Nephron (organoid): ENCODE results near the gene SH3RF3.

Experiments
- H3K27ac Mint-ChIP-seq, 3 experiments: 2 replicates each; pipeline ENCODE4 v1.8.0; 2020; ENCODE audit warnings: mixed read lengths in 3 of 3, mild to moderate bottlenecking in 2 of 3, moderate library complexity in 1 of 3
- H3K27me3 Mint-ChIP-seq: 2 replicates; pipeline ENCODE4 v1.8.0; 2021; ENCODE audit warnings: low read depth, mild to moderate bottlenecking, moderate library complexity, mixed read lengths
- H3K36me3 Mint-ChIP-seq: 2 replicates; pipeline ENCODE4 v1.8.0; 2020; ENCODE audit warnings: low read depth, mixed read lengths
- H3K4me1 Mint-ChIP-seq: 2 replicates; pipeline ENCODE4 v1.8.0; 2020; ENCODE audit warnings: mixed read lengths
- H3K4me3 Mint-ChIP-seq, 3 experiments: 2 replicates each; pipeline ENCODE4 v1.8.0; 2020; ENCODE audit warnings: mild to moderate bottlenecking in 3 of 3, mixed read lengths in 3 of 3, moderate library complexity in 2 of 3
- H3K9me3 Mint-ChIP-seq: 2 replicates; pipeline ENCODE4 v1.8.0; 2020; ENCODE audit warnings: mixed read lengths
- TF ChIP-seq, protein P1 (sequence below), 3 experiments: fragments of 200-600 bp; sonication (generic); IDR thresholded peaks; one replicate each; pipeline ENCODE4 v1.5.0; 2021; ENCODE audit warnings: antibody characterized with exemption in 3 of 3; ENCODE audit not compliant: unreplicated experiment in 3 of 3

SH3RF3 gene

DNA sequence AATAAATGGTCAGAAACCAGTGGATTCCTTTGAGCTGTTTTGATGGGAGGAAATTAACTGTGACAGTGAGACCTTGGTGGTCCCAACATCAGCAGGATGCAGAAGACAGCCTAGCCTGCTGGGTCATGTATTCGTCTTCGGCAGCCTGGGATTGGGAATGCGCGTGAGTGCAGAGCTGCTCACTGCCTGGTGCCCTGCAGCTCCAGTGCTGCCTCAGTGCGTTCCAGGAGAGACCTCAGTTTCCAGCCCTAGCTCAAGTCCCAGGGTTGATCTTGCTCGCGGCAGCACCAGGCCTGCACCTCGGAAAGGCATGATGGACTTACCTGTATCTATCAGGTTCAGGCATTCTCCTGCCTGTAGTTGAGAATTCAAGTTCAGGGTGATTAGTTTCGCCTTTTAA, 203.9 kb downstream of the SH3RF3 start:
- peaks cover 7% of the 10 kb centered on the region for H3K9me3 Mint-ChIP-seq
- peaks cover 71% of the 10 kb centered on the region for H3K4me1 Mint-ChIP-seq
- peak overlapping the region in 2 of 3 experiments; percentile 43 to 83 for H3K27ac Mint-ChIP-seq
- peaks cover 15% of the 10 kb centered on the region for H3K27me3 Mint-ChIP-seq
- TF ChIP-seq, protein P1, sequence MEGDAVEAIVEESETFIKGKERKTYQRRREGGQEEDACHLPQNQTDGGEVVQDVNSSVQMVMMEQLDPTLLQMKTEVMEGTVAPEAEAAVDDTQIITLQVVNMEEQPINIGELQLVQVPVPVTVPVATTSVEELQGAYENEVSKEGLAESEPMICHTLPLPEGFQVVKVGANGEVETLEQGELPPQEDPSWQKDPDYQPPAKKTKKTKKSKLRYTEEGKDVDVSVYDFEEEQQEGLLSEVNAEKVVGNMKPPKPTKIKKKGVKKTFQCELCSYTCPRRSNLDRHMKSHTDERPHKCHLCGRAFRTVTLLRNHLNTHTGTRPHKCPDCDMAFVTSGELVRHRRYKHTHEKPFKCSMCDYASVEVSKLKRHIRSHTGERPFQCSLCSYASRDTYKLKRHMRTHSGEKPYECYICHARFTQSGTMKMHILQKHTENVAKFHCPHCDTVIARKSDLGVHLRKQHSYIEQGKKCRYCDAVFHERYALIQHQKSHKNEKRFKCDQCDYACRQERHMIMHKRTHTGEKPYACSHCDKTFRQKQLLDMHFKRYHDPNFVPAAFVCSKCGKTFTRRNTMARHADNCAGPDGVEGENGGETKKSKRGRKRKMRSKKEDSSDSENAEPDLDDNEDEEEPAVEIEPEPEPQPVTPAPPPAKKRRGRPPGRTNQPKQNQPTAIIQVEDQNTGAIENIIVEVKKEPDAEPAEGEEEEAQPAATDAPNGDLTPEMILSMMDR (IDR thresholded peaks at IDR 0.05; ENCODE audit: unreplicated experiment in 3 of 3): no peak
- H3K4me3 Mint-ChIP-seq: no peak overlapping the region
- H3K36me3 Mint-ChIP-seq: no peaks in the 10 kb centered on the region

DNA sequence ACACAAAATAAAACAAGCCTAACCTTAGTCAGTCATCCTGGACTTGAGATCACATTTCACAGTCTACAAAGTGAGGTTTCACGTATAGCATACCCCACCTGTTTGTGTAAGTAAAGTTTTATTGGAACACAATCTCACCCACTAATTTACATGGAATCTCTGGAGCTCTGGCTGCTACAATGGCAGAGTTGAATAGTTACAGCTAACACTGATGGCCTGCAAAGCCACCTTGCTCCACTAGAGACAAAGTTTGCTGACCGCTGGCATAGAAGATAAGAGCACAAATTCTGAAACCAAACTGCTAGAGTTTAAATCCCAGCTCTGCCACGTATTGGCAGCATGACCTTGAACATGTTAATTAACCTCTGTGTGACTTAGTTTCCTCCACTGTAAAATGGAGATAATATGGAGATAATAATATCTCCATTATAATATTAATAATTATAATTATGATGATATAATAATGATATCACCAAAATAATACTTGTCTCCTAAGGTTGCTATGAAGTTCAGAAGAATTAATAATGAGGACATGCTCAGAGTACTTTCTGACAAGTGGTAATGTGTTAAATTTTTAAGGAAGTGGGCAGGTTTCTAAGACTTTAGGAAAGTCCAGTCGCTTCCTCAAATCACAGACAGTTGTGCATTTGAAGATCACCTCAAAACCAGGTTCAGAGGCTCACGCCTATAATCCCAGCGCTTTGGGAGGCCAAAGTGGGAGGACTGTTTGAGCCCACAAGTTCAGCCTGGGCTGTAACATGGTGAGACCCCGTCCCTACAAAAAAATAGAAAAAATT, 204.6 kb downstream of the SH3RF3 start:
- TF ChIP-seq, protein P1 (IDR thresholded peaks at IDR 0.05; ENCODE audit: unreplicated experiment in 3 of 3): peak; percentile 16 to 35 (median 34)
- Mint-ChIP-seq H3K27ac (peak overlapping the region in 1 of 3 experiments; percentile 83), H3K4me3 (no peak overlapping the region), H3K9me3 (peaks cover 3% of the 10 kb centered on the region), H3K4me1 (peaks cover 66% of the 10 kb centered on the region), H3K27me3 (peaks cover 15% of the 10 kb centered on the region), H3K36me3 (no peaks in the 10 kb centered on the region)

DNA sequence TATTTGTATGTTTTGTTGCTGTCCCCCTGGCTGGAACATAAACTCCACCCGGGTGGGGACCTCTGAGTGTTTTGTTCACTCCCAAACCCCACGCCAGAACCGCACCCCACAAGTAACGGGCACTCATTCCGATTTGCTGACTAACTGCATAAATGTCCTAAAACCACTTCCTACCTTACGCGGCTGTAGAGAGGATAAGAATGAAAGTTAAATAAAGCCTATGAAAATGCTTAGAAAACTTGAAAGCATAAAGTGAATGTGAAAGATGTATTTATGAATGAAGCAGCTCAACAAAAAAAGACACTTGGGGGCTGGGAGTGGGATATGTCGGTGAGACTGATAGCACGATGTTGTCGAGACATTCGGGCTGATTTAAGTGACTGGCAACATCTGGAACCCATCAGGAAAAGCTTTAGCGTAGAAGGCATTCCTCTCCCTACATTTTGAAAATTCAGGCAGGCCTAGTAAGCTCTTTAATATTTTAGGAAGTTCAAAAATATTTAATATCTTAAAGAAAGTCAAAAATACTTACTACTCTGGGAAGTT, 206.7 kb downstream of the SH3RF3 start:
- H3K27ac Mint-ChIP-seq: peak overlapping the region; percentile 56 to 78 (median 70)
- H3K27me3 Mint-ChIP-seq: peaks cover 15% of the 10 kb centered on the region
- no peaks in the 10 kb centered on the region for H3K9me3 Mint-ChIP-seq
- no peaks in the 10 kb centered on the region for H3K36me3 Mint-ChIP-seq
- H3K4me3 Mint-ChIP-seq: peak overlapping the region in 1 of 3 experiments; percentile 4
- TF ChIP-seq, protein P1 (IDR thresholded peaks at IDR 0.05; ENCODE audit: unreplicated experiment in 3 of 3): no peak
- H3K4me1 Mint-ChIP-seq: peaks cover 50% of the 10 kb centered on the region

DNA sequence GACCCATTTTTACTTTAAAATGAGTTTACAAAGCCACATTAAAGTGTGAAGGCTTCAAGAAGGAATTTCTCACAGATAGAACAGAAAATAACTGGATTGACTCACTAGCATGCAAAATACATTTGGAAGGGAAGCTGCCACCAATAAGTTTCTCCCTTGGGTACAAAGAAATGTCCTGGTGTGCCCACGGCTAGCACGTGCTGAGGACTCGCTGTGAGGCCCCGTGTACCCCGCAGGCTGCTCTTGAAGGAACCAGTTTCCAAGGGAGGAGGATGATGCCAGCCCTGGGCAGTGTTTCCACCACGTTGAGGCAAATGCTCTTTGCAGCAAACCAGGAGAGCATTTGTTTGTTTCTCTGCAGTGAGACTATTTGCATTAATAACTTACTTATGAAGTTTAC, 207.3 kb downstream of the SH3RF3 start:
- peaks cover 15% of the 10 kb centered on the region for H3K27me3 Mint-ChIP-seq
- no peaks in the 10 kb centered on the region for H3K36me3 Mint-ChIP-seq
- peaks cover 50% of the 10 kb centered on the region for H3K4me1 Mint-ChIP-seq
- H3K27ac Mint-ChIP-seq: peak overlapping the region; percentile 56 to 78 (median 70)
- no peak overlapping the region for H3K4me3 Mint-ChIP-seq
- no peaks in the 10 kb centered on the region for H3K9me3 Mint-ChIP-seq
- TF ChIP-seq, protein P1 (IDR thresholded peaks at IDR 0.05; ENCODE audit: unreplicated experiment in 3 of 3): no peak

DNA sequence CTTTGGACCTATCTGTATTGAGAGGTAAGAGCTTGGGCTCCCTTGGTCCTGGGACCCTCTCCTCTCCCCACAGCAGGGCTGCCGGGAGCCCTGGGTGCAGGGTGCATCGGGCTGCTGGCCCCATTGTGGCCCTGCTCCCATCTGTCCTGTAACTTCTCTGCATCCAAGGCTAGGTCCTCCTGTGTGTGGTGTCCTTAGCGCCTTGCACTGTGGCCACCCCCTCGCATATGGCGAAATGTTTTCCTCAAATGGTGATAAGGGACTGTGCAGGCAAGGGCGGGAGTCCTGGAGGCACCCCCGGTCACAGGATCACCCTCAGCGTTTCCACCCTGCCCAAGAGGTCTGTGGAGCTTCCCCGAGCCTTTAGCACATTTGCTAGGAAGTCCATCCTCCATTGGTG, 208.2 kb downstream of the SH3RF3 start:
- Mint-ChIP-seq H3K36me3 (no peaks in the 10 kb centered on the region), H3K27ac (peak overlapping the region in 1 of 3 experiments; percentile 70), H3K9me3 (no peaks in the 10 kb centered on the region), H3K4me3 (no peak overlapping the region), H3K27me3 (peaks cover 18% of the 10 kb centered on the region), H3K4me1 (peaks cover 53% of the 10 kb centered on the region)
- TF ChIP-seq, protein P1 (IDR thresholded peaks at IDR 0.05; ENCODE audit: unreplicated experiment in 3 of 3): no peak
